ENCODE data around the gene SPATA46. TPM values are rescaled to one million over a fixed set of nuclear protein-coding genes. Genes with fewer than 3 reads are reported as not detected.

Gene SPATA46
- total RNA-seq, 1 donor from 2014 or later: not detected

- Histone ChIP-seq H2AFZ (ENCODE audit: low read depth, low read length) (no peak overlapping the region), H3K79me2 (ENCODE audit: insufficient read depth, low read length) (no peaks in the 10 kb centered on the region), H4K20me1 (ENCODE audit: insufficient read depth, low read length) (no peaks in the 10 kb centered on the region), H3K9me3 (ENCODE audit: insufficient read depth, low read depth, low read length) (no peaks in the 10 kb centered on the region), H3K4me1 (ENCODE audit: insufficient read depth, low read length) (peaks cover 9% of the 10 kb centered on the region), H3K9ac (ENCODE audit: low read length) (no peak overlapping the region), H3K27ac (ENCODE audit: low read depth, low read length) (no peak overlapping the region), H3K4me3 (ENCODE audit: insufficient read depth, low read depth, low read length) (no peak overlapping the region), H3K4me2 (ENCODE audit: low read length) (no peak overlapping the region), H3K27me3 (ENCODE audit: insufficient read depth, low read length) (peaks cover 4% of the 10 kb centered on the region), H3K36me3 (ENCODE audit: insufficient read depth, low read length) (no peaks in the 10 kb centered on the region)
- TF ChIP-seq CTCF (IDR thresholded peaks at IDR 0.05; ENCODE audit: insufficient read depth, low read depth, low read length): no peak
- no peak for TF ChIP-seq EZH2 (IDR thresholded peaks at IDR 0.05; ENCODE audit: insufficient read depth, low read length)
- peaks cover 7% of the 10 kb centered on the region for H3K4me1 Mint-ChIP-seq (ENCODE audit: low read depth, unreplicated experiment)
- peaks cover 1% of the 10 kb centered on the region for H3K9me3 Mint-ChIP-seq (ENCODE audit: unreplicated experiment)
- H3K27me3 Mint-ChIP-seq (ENCODE audit: low read depth, unreplicated experiment): peaks cover 9% of the 10 kb centered on the region
- no peak overlapping the region for H3K27ac Mint-ChIP-seq (ENCODE audit: unreplicated experiment)
- DNase-seq (ENCODE audit: low read depth) (no peak), FAIRE-seq (no peak)
- no peak overlapping the region for H3K4me3 Mint-ChIP-seq (ENCODE audit: unreplicated experiment)
- peaks cover 5% of the 10 kb centered on the region for H3K36me3 Mint-ChIP-seq (ENCODE audit: low read depth, unreplicated experiment)
Observed at GRCh38 chr1:162384601-162385279, 8.1 kb upstream of the SPATA46 start.

- H3K27ac Mint-ChIP-seq (ENCODE audit: unreplicated experiment): no peak overlapping the region
- H3K27me3 ChIP-seq (ENCODE audit: insufficient read depth, low read length): peaks cover 4% of the 10 kb centered on the region
- TF ChIP-seq EZH2 (IDR thresholded peaks at IDR 0.05; ENCODE audit: insufficient read depth, low read length) (no peak), CTCF (IDR thresholded peaks at IDR 0.05; ENCODE audit: insufficient read depth, low read depth, low read length) (no peak)
- peaks cover 1% of the 10 kb centered on the region for H3K4me1 Mint-ChIP-seq (ENCODE audit: low read depth, unreplicated experiment)
- H3K4me3 ChIP-seq (ENCODE audit: insufficient read depth, low read depth, low read length): no peak overlapping the region
- H3K4me2 ChIP-seq (ENCODE audit: low read length): no peak overlapping the region
- H3K27me3 Mint-ChIP-seq (ENCODE audit: low read depth, unreplicated experiment): peaks cover 9% of the 10 kb centered on the region
- DNase-seq (ENCODE audit: low read depth) (no peak), FAIRE-seq (no peak)
- H3K9ac ChIP-seq (ENCODE audit: low read length): no peak overlapping the region
- H2AFZ ChIP-seq (ENCODE audit: low read depth, low read length): no peak overlapping the region
- H3K9me3 Mint-ChIP-seq (ENCODE audit: unreplicated experiment): peaks cover 1% of the 10 kb centered on the region
- peaks cover 3% of the 10 kb centered on the region for H3K4me1 ChIP-seq (ENCODE audit: insufficient read depth, low read length)
- H3K36me3 ChIP-seq (ENCODE audit: insufficient read depth, low read length): no peaks in the 10 kb centered on the region
- no peaks in the 10 kb centered on the region for H3K79me2 ChIP-seq (ENCODE audit: insufficient read depth, low read length)
- H4K20me1 ChIP-seq (ENCODE audit: insufficient read depth, low read length): no peaks in the 10 kb centered on the region
- no peaks in the 10 kb centered on the region for H3K9me3 ChIP-seq (ENCODE audit: insufficient read depth, low read depth, low read length)
- H3K36me3 Mint-ChIP-seq (ENCODE audit: low read depth, unreplicated experiment): peaks cover 5% of the 10 kb centered on the region
- H3K27ac ChIP-seq (ENCODE audit: low read depth, low read length): no peak overlapping the region
- H3K4me3 Mint-ChIP-seq (ENCODE audit: unreplicated experiment): no peak overlapping the region
Observed at GRCh38 chr1:162384116-162384515, 7.5 kb upstream of the SPATA46 start.

GRCh38 chr1:162383516-162383915 lies 6.9 kb upstream of the SPATA46 start:
- FAIRE-seq: no peak
- H3K79me2 ChIP-seq (ENCODE audit: insufficient read depth, low read length): no peaks in the 10 kb centered on the region
- H3K4me3 Mint-ChIP-seq (ENCODE audit: unreplicated experiment): no peak overlapping the region
- H3K9ac ChIP-seq (ENCODE audit: low read length): no peak overlapping the region
- TF ChIP-seq CTCF (IDR thresholded peaks at IDR 0.05; ENCODE audit: insufficient read depth, low read depth, low read length): no peak
- TF ChIP-seq EZH2 (IDR thresholded peaks at IDR 0.05; ENCODE audit: insufficient read depth, low read length): no peak
- H3K27me3 Mint-ChIP-seq (ENCODE audit: low read depth, unreplicated experiment): peaks cover 13% of the 10 kb centered on the region
- H3K27me3 ChIP-seq (ENCODE audit: insufficient read depth, low read length): peaks cover 4% of the 10 kb centered on the region
- no peak overlapping the region for H3K27ac ChIP-seq (ENCODE audit: low read depth, low read length)
- H3K4me1 ChIP-seq (ENCODE audit: insufficient read depth, low read length): no peaks in the 10 kb centered on the region
- H3K4me1 Mint-ChIP-seq (ENCODE audit: low read depth, unreplicated experiment): peaks cover 1% of the 10 kb centered on the region
- no peaks in the 10 kb centered on the region for H4K20me1 ChIP-seq (ENCODE audit: insufficient read depth, low read length)
- H3K27ac Mint-ChIP-seq (ENCODE audit: unreplicated experiment): no peak overlapping the region
- H3K36me3 Mint-ChIP-seq (ENCODE audit: low read depth, unreplicated experiment): peaks cover 5% of the 10 kb centered on the region
- H3K4me3 ChIP-seq (ENCODE audit: insufficient read depth, low read depth, low read length): no peak overlapping the region
- no peak overlapping the region for H2AFZ ChIP-seq (ENCODE audit: low read depth, low read length)
- H3K4me2 ChIP-seq (ENCODE audit: low read length): no peak overlapping the region
- peaks cover 1% of the 10 kb centered on the region for H3K9me3 Mint-ChIP-seq (ENCODE audit: unreplicated experiment)
- no peaks in the 10 kb centered on the region for H3K9me3 ChIP-seq (ENCODE audit: insufficient read depth, low read depth, low read length)
- no peak for DNase-seq (ENCODE audit: low read depth)
- H3K36me3 ChIP-seq (ENCODE audit: insufficient read depth, low read length): no peaks in the 10 kb centered on the region
